Suprapubic skin (tissue), 3 donors: ENCODE measurements around the gene SLC6A4.

Source experiments
- CTCF ChIP-seq, 2 donors: fragments of 200-600 bp in 1 of 2; fragments of 450-650 bp in 1 of 2; sonication (generic) in 1 of 2; IDR thresholded peaks; one replicate each; pipeline ENCODE4 v1.5.1; 2016 to 2019; ENCODE audit warnings: antibody characterized with exemption in 2 of 2, mild to moderate bottlenecking in 1 of 2, moderate library complexity in 1 of 2
- POLR2AphosphoS5 ChIP-seq, 3 donors: sonication (generic); formaldehyde crosslinking; IDR thresholded peaks; one replicate each; pipeline ENCODE4 v1.6.1; 2017; ENCODE audit warnings: antibody characterized with exemption in 3 of 3

- TF ChIP-seq POLR2AphosphoS5 (IDR thresholded peaks at IDR 0.05) (no peak), CTCF (IDR thresholded peaks at IDR 0.05) (no peak)
Measured at GRCh38 chr17:30251931-30252330, 16.4 kb upstream of the SLC6A4 start.
